Thoracic aorta endothelial cell (primary cell): ENCODE measurements around the gene TIGD3. TPM values are rescaled to one million over a fixed set of nuclear protein-coding genes. Genes with fewer than 3 reads are reported as not detected.

ENCODE experiments used
- total RNA-seq: library from RNA; depleted of rRNA; stranded (reverse); fragments of >200 nt; gene quantifications from 2 replicates; pipeline ENCODE4 v1.2.3, GENCODE V29; 2012

Gene TIGD3
- 0.13 and 0.14 TPM in 2 replicates for total RNA-seq

GRCh38 chr11:65354265-65355012 is at the start of gene TIGD3:
TIGD3 (plus strand) TSS chr11:65354751; CDS start chr11:65355809, 1,058 bp downstream.

GRCh38 chr11:65314501-65315203 is 39.9 kb upstream of the TIGD3 start, which contains the start of gene CDC42EP2:
CDC42EP2 (plus strand) TSS chr11:65314866; CDS start chr11:65320899, 6,033 bp downstream.

GRCh38 chr11:65382033-65382803 is 27.7 kb downstream of the TIGD3 start, which contains the start of gene SLC25A45:
SLC25A45 (minus strand) TSS chr11:65382646; CDS start chr11:65381951, 695 bp downstream.

GRCh38 chr11:65386307-65387140 is 32.0 kb downstream of the TIGD3 start, which contains the start of gene FRMD8:
FRMD8 (plus strand) TSS chr11:65386637; CDS start chr11:65387037, 400 bp downstream.

Other genes starting within 250 kb of the TIGD3 start
- gene TM7SF2, start 242.9 kb upstream of the TIGD3 start, total RNA-seq, result 15.0 and 20.9 TPM in 2 replicates
- gene ZNHIT2, start 237.1 kb upstream of the TIGD3 start, total RNA-seq, result 10.3 and 10.5 TPM in 2 replicates
- gene FAU, start 232.6 kb upstream of the TIGD3 start, total RNA-seq, result 269 and 352 TPM in 2 replicates
- gene MRPL49, start 232.4 kb upstream of the TIGD3 start, total RNA-seq, result 43.0 and 63.3 TPM in 2 replicates
- gene SYVN1, start 220.2 kb upstream of the TIGD3 start, total RNA-seq, result 7.4 and 12.1 TPM in 2 replicates
- gene SPDYC, start 184.5 kb upstream of the TIGD3 start, total RNA-seq, result not detected in 2 replicates
- 155 and 234 TPM in 2 replicates for gene CAPN1, start 172.8 kb upstream of the TIGD3 start, total RNA-seq
- 15.3 and 23.9 TPM in 2 replicates for gene POLA2, start 92.8 kb upstream of the TIGD3 start, total RNA-seq
- 19.5 and 28.3 TPM in 2 replicates for gene CDC42EP2, start 39.9 kb upstream of the TIGD3 start, total RNA-seq
- 45.1 and 49.1 TPM in 2 replicates for gene DPF2, start 20.9 kb upstream of the TIGD3 start, total RNA-seq
- 1.6 and 2.1 TPM in 2 replicates for gene SLC25A45, start 27.9 kb downstream of the TIGD3 start, total RNA-seq
- gene FRMD8, start 31.9 kb downstream of the TIGD3 start, total RNA-seq, result 75.7 and 81.5 TPM in 2 replicates
- 374 and 513 TPM in 2 replicates for gene NEAT1, start 68.0 kb downstream of the TIGD3 start, total RNA-seq
- gene MALAT1, start 144.3 kb downstream of the TIGD3 start, total RNA-seq, result 8,473 and 10,964 TPM in 2 replicates
- gene SCYL1, start 170.3 kb downstream of the TIGD3 start, total RNA-seq, result 62.0 and 67.9 TPM in 2 replicates
- gene LTBP3, start 203.6 kb downstream of the TIGD3 start, total RNA-seq, result 20.5 and 26.1 TPM in 2 replicates
- 45.3 and 55.4 TPM in 2 replicates for gene ZNRD2, start 215.7 kb downstream of the TIGD3 start, total RNA-seq
- 12.6 and 15.7 TPM in 2 replicates for gene FAM89B, start 217.8 kb downstream of the TIGD3 start, total RNA-seq
- 21.0 and 27.2 TPM in 2 replicates for gene EHBP1L1, start 221.3 kb downstream of the TIGD3 start, total RNA-seq
- gene KCNK7, start 241.0 kb downstream of the TIGD3 start, total RNA-seq, result 0.14 and 0.40 TPM in 2 replicates